Hepatocyte (in vitro differentiated cells): ENCODE results near the gene GPC5. TPM values are rescaled to one million over a fixed set of nuclear protein-coding genes. Genes with fewer than 3 reads are reported as not detected.

Experiments used
- DNase-seq: peaks from one replicate; pipeline ENCODE4 v3.0.0-alpha.2; 2016; ENCODE audit warnings: low spot score
- H2AFZ ChIP-seq: fragments of 200-600 bp; sonication (generic); 2 replicates; pipeline ENCODE4 v1.6.0; 2016; ENCODE audit warnings: antibody characterized with exemption, mild to moderate bottlenecking
- H3K27ac ChIP-seq: fragments of 200-600 bp; sonication (generic); 2 replicates; pipeline ENCODE4 v1.5.1; 2016; ENCODE audit warnings: mild to moderate bottlenecking
- H3K27me3 ChIP-seq: fragments of 200-600 bp; sonication (generic); 2 replicates; pipeline ENCODE4 v1.6.1; 2016
- H3K36me3 ChIP-seq: fragments of 200-600 bp; sonication (generic); replicated peaks from 2 replicates; pipeline ENCODE4 v1.5.1; 2016; ENCODE audit warnings: low read depth; ENCODE audit not compliant: insufficient read depth
- H3K4me1 ChIP-seq: fragments of 200-600 bp; sonication (generic); 2 replicates; pipeline ENCODE4 v1.5.1; 2016; ENCODE audit warnings: mild to moderate bottlenecking, moderate library complexity; ENCODE audit not compliant: insufficient read depth
- H3K4me2 ChIP-seq: fragments of 200-600 bp; sonication (generic); 2 replicates; pipeline ENCODE4 v1.6.0; 2016
- H3K4me3 ChIP-seq: fragments of 200-600 bp; sonication (generic); 2 replicates; pipeline ENCODE4 v1.5.1; 2016; ENCODE audit warnings: mild to moderate bottlenecking
- H3K79me2 ChIP-seq: fragments of 200-600 bp; sonication (generic); 2 replicates; pipeline ENCODE4 v1.6.0; 2017; ENCODE audit warnings: mild to moderate bottlenecking
- H3K9me2 ChIP-seq: fragments of 200-600 bp; sonication (generic); replicated peaks from 2 replicates; pipeline ENCODE4 v1.6.0; 2017; ENCODE audit warnings: mild to moderate bottlenecking; ENCODE audit not compliant: insufficient read depth
- H3K9me3 ChIP-seq: fragments of 200-600 bp; sonication (generic); 2 replicates; pipeline ENCODE4 v1.5.1; 2016; ENCODE audit warnings: low read depth, mild to moderate bottlenecking
- H4K20me1 ChIP-seq: fragments of 200-600 bp; sonication (generic); 2 replicates; pipeline ENCODE4 v1.6.0; 2016; ENCODE audit warnings: mild to moderate bottlenecking; ENCODE audit not compliant: insufficient read depth, poor library complexity, severe bottlenecking
- EZH2 ChIP-seq: fragments of 200-600 bp; sonication (generic); IDR thresholded peaks from 2 replicates; pipeline ENCODE4 v1.6.1; 2016; ENCODE audit warnings: antibody characterized with exemption, mild to moderate bottlenecking, borderline replicate concordance
- EZH2phosphoT487 ChIP-seq: fragments of 200-600 bp; sonication (generic); IDR thresholded peaks from one replicate; pipeline ENCODE4 v1.6.1; 2018; ENCODE audit warnings: antibody characterized with exemption, mild to moderate bottlenecking, low read depth, moderate library complexity; ENCODE audit not compliant: unreplicated experiment, severe bottlenecking
- WGBS: methylation state at CpG from one replicate; pipeline ENCODE4 v1.1.6; 2016; ENCODE audit warnings: low lambda C conversion rate; ENCODE audit errors: missing lambda C conversion rate; 5-methylcytosine and 5-hydroxymethylcytosine counted together
- polyA plus RNA-seq: library from polyadenylated mRNA; unstranded; fragments of >200 nt; fragmentation: Nextera tagmentation; extraction: Ambion mirVana; gene quantifications from 2 replicates; pipeline ENCODE4 v1.2.1, GENCODE V29; 2016
- total RNA-seq: library from RNA; depleted of rRNA; stranded (reverse); fragments of >200 nt; gene quantifications from 2 replicates; pipeline ENCODE4 v1.2.3, GENCODE V29; 2014
- TF ChIP-seq, protein P1 (sequence below): fragments of 200-600 bp; sonication (generic); IDR thresholded peaks from 2 replicates; pipeline ENCODE4 v1.5.1; 2016; ENCODE audit warnings: antibody characterized with exemption, mild to moderate bottlenecking; ENCODE audit not compliant: poor library complexity

GPC5 gene
- total and polyA plus RNA-seq, 2 experiments from 2014 or later, result 3.9 to 5.4 TPM

DNA sequence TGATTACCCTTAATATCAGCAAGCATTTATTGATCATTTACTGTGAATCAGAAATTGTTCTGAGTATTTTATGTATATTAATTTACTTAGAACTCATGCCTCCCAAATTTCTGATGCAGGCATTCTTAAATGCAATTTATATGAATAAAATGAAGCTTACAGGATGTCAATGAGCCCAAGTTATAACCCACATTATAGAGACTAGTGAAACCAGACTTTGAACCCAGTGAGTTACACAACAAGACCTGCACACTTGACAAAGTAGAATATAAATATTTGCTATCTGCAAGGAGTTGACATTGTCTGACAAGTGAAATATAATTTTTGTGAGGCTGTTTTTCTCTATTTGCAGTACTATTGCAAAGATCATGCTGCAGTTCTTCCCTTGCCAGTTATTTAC is 656.0 kb downstream of the GPC5 start:
- Histone ChIP-seq H3K4me2 (peak overlapping the region; percentile 49), H3K9me2 (no peaks in the 10 kb centered on the region), H3K27ac (peak overlapping the region; percentile 58), H3K4me1 (no peaks in the 10 kb centered on the region), H3K4me3 (no peak overlapping the region), H3K36me3 (no peaks in the 10 kb centered on the region), H3K79me2 (no peaks in the 10 kb centered on the region), H2AFZ (no peak overlapping the region), H3K27me3 (no peaks in the 10 kb centered on the region), H3K9me3 (no peaks in the 10 kb centered on the region), H4K20me1 (no peaks in the 10 kb centered on the region)
- TF ChIP-seq EZH2 (no peak), EZH2phosphoT487 (no peak)
- TF ChIP-seq, protein P1, sequence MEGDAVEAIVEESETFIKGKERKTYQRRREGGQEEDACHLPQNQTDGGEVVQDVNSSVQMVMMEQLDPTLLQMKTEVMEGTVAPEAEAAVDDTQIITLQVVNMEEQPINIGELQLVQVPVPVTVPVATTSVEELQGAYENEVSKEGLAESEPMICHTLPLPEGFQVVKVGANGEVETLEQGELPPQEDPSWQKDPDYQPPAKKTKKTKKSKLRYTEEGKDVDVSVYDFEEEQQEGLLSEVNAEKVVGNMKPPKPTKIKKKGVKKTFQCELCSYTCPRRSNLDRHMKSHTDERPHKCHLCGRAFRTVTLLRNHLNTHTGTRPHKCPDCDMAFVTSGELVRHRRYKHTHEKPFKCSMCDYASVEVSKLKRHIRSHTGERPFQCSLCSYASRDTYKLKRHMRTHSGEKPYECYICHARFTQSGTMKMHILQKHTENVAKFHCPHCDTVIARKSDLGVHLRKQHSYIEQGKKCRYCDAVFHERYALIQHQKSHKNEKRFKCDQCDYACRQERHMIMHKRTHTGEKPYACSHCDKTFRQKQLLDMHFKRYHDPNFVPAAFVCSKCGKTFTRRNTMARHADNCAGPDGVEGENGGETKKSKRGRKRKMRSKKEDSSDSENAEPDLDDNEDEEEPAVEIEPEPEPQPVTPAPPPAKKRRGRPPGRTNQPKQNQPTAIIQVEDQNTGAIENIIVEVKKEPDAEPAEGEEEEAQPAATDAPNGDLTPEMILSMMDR, result no peak
- peak; percentile 27 for DNase-seq

DNA sequence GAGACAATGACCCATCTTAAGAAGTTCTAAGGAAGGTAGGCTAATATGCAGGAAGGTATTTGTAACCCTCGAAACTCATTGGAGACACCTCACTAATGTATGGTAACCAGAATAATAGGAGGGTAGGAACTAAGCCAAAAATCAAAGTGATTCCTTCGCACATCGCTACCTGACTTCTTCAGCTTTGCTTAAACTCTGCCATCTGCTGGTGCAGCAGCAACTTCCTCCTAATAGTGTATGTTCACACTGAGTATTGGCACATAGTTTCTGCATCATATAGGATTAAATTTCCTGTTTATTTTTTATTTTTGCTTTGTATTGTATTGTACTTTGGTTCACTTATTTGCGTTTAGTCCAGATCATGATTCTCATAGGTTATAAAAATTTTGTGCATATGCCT is 676.2 kb downstream of the GPC5 start:
- Histone ChIP-seq H3K9me3 (no peaks in the 10 kb centered on the region), H3K79me2 (no peaks in the 10 kb centered on the region), H4K20me1 (no peaks in the 10 kb centered on the region), H3K4me1 (no peaks in the 10 kb centered on the region), H3K36me3 (no peaks in the 10 kb centered on the region), H3K4me3 (no peak overlapping the region), H3K4me2 (no peak overlapping the region), H3K27me3 (no peaks in the 10 kb centered on the region), H3K9me2 (no peaks in the 10 kb centered on the region), H3K27ac (no peak overlapping the region), H2AFZ (no peak overlapping the region)
- DNase-seq, result peak; percentile 35
- no peak for TF ChIP-seq EZH2phosphoT487
- TF ChIP-seq, protein P1, result peak; percentile 59
- WGBS, result 53% methylated on average over 4 of the region's 4 CpGs

DNA sequence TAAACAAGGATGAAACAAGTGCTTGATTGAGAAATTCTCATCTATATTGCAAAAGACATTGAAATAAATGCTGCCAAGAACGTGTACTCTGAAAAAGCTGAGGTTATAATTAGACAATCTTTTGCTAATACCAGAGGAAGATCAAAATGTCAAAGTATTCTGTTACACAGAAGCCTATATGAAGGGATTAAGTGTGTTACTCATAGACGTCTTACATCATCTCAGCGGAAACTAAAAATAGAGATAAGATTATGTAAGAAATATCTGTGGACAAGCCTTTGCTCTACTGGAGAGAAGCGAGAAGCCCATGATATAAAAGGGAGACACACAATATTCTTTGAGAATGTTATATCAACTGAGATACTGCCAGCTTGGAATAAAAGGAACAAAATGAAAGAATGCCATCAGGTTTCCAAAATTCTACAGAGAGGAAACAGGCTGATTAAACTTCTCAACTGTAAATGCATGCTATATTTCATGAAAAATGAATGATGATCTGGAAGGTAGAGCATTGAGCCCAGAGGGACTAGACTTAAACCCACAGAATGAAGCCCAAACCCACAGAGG is 699.0 kb downstream of the GPC5 start:
- no peaks in the 10 kb centered on the region for H3K9me2 ChIP-seq
- H3K27me3 ChIP-seq, result no peaks in the 10 kb centered on the region
- no peak overlapping the region for H2AFZ ChIP-seq
- H3K9me3 ChIP-seq, result no peaks in the 10 kb centered on the region
- H3K36me3 ChIP-seq, result no peaks in the 10 kb centered on the region
- no peak overlapping the region for H3K27ac ChIP-seq
- no peak overlapping the region for H3K4me3 ChIP-seq
- peaks cover 2% of the 10 kb centered on the region for H3K4me1 ChIP-seq
- H3K4me2 ChIP-seq, result no peak overlapping the region
- TF ChIP-seq EZH2phosphoT487, result no peak
- TF ChIP-seq EZH2, result no peak
- TF ChIP-seq, protein P1, result no peak
- WGBS, result 58% methylated on average over 4 of the region's 4 CpGs
- no peaks in the 10 kb centered on the region for H3K79me2 ChIP-seq
- no peaks in the 10 kb centered on the region for H4K20me1 ChIP-seq
- DNase-seq, result peak; percentile 6

DNA sequence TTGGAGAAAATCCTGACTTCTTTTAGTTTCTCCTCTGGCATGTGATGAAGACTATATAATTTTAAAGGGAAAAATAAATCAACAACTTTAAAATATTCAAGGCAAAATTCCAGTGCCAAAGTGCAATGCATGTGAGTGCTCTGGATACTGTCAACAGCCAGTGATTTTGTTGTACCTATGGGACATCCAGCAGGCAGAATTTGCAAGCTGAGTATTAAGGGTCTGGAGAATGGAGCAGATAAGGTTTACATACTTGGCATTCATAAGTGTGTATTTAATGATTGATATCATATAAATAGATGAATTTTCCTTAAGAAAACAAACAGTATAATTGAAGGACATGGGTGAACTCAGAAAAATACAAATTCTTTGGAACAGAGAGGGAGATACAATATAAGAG is 703.4 kb downstream of the GPC5 start:
- no peak overlapping the region for H3K27ac ChIP-seq
- no peaks in the 10 kb centered on the region for H3K27me3 ChIP-seq
- H3K36me3 ChIP-seq, result no peaks in the 10 kb centered on the region
- DNase-seq, result no peak
- no peak overlapping the region for H3K4me2 ChIP-seq
- no peaks in the 10 kb centered on the region for H4K20me1 ChIP-seq
- no peak overlapping the region for H2AFZ ChIP-seq
- no peaks in the 10 kb centered on the region for H3K9me2 ChIP-seq
- TF ChIP-seq, protein P1, result no peak
- TF ChIP-seq EZH2phosphoT487 (no peak), EZH2 (no peak)
- H3K4me3 ChIP-seq, result no peak overlapping the region
- H3K4me1 ChIP-seq, result peaks cover 24% of the 10 kb centered on the region
- H3K79me2 ChIP-seq, result no peaks in the 10 kb centered on the region
- H3K9me3 ChIP-seq, result no peaks in the 10 kb centered on the region
